NT2/D1 (cell line): Measurements from ENCODE around the gene CLCN5.

Source experiments
- DNase-seq: peaks from one replicate; pipeline ENCODE4 v3.0.0-alpha.2; 2011; ENCODE audit warnings: low read depth, low spot score
- H3K27me3 ChIP-seq: 2 replicates; pipeline ENCODE4 v1.6.0; 2011; ENCODE audit warnings: mild to moderate bottlenecking; ENCODE audit not compliant: insufficient read length, insufficient read depth
- H3K36me3 ChIP-seq: 2 replicates; pipeline ENCODE4 v1.6.1; 2011; ENCODE audit warnings: mild to moderate bottlenecking, low read length, mixed read lengths; ENCODE audit not compliant: insufficient read depth, insufficient read length
- H3K4me1 ChIP-seq: 2 replicates; pipeline ENCODE4 v1.5.1; 2011; ENCODE audit not compliant: insufficient read depth, insufficient read length
- H3K4me3 ChIP-seq: 2 replicates; pipeline ENCODE4 v1.5.1; 2011; ENCODE audit warnings: low read depth; ENCODE audit not compliant: insufficient read length
- H3K9ac ChIP-seq: 2 replicates; pipeline ENCODE4 v1.6.0; 2011; ENCODE audit warnings: low read depth; ENCODE audit not compliant: insufficient read length
- H3K9me3 ChIP-seq: 2 replicates; pipeline ENCODE4 v1.5.1; 2011; ENCODE audit warnings: mild to moderate bottlenecking, low read length; ENCODE audit not compliant: insufficient read depth
- SUZ12 ChIP-seq: IDR thresholded peaks from 2 replicates; pipeline ENCODE4 v1.6.1; 2011; ENCODE audit not compliant: insufficient read length, insufficient read depth; ENCODE audit errors: extremely low read depth
- YY1 ChIP-seq: IDR thresholded peaks from 2 replicates; pipeline ENCODE4 v1.6.1; 2011; ENCODE audit not compliant: insufficient read length, insufficient read depth
- ZNF274 ChIP-seq: IDR thresholded peaks from 2 replicates; pipeline ENCODE4 v1.6.1; 2011; ENCODE audit warnings: mild to moderate bottlenecking, low read depth, low read length

CLCN5 gene

DNA sequence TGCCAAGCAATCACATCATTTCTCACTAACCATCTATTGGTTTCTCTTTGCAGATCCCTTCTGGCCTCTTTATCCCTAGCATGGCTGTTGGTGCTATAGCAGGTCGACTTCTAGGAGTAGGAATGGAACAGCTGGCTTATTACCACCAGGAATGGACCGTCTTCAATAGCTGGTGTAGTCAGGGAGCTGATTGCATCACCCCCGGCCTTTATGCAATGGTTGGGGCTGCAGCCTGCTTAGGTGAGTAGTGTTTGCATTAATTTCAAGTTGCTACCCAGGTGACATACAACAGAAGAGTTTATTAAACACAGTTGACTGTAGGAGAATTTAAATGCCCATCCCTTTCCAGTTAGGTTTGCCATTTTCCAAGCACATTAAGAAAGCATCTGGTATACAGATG, 166.2 kb downstream of the CLCN5 start:
- Histone ChIP-seq H3K9me3 (no peaks in the 10 kb centered on the region), H3K9ac (no peak overlapping the region), H3K27me3 (no peaks in the 10 kb centered on the region), H3K4me3 (no peak overlapping the region), H3K4me1 (no peaks in the 10 kb centered on the region), H3K36me3 (peaks cover 36% of the 10 kb centered on the region)
- TF ChIP-seq SUZ12 (no peak), ZNF274 (no peak), YY1 (no peak)
- no peak for DNase-seq

DNA sequence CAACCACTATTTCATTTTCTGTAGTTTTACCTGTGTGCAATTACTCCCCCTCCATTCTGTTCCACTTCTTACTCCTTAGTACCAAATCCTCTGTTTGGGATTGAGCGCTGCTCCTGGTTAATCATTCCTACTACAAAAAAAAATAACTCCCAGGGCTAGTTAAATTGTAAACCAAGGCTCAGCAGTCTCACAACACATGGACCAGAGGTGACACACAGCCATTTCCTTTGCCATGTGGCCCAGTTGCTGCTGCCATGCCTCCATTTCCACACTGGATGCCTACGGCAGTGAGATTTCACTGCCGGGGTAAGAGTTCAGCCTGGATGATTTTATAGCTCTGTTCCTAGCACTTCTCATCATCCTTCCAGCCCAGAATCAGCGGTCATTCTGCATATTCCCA, 171.2 kb downstream of the CLCN5 start:
- no peak for DNase-seq
- no peak overlapping the region for H3K9ac ChIP-seq
- no peaks in the 10 kb centered on the region for H3K4me1 ChIP-seq
- TF ChIP-seq YY1 = no peak
- no peak for TF ChIP-seq ZNF274
- no peak for TF ChIP-seq SUZ12
- peaks cover 13% of the 10 kb centered on the region for H3K36me3 ChIP-seq
- no peaks in the 10 kb centered on the region for H3K27me3 ChIP-seq
- no peaks in the 10 kb centered on the region for H3K9me3 ChIP-seq
- no peak overlapping the region for H3K4me3 ChIP-seq

DNA sequence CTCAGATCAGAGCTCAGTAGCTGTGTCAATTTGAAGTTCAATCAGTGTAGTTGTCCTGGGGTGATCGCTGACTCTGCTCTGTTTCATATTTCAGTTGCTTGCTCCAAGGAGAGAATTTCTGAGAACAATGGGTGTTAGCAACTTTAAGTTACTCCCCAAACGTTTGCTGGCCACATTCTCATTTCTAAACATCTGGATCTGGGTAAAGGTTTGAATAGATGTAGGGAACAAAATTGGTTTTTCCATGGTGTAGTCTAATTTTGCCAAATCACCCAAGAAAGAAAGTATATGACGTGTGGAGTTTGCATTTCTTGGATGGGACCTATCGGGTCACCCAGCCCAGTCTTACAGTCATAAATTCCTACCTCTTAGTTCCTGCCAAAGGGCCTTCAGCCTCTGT, 174.7 kb downstream of the CLCN5 start:
- Histone ChIP-seq H3K9ac (no peak overlapping the region), H3K27me3 (no peaks in the 10 kb centered on the region), H3K4me1 (no peaks in the 10 kb centered on the region), H3K36me3 (no peaks in the 10 kb centered on the region), H3K9me3 (no peaks in the 10 kb centered on the region), H3K4me3 (no peak overlapping the region)
- no peak for TF ChIP-seq ZNF274
- no peak for TF ChIP-seq SUZ12
- TF ChIP-seq YY1 = no peak
- no peak for DNase-seq

DNA sequence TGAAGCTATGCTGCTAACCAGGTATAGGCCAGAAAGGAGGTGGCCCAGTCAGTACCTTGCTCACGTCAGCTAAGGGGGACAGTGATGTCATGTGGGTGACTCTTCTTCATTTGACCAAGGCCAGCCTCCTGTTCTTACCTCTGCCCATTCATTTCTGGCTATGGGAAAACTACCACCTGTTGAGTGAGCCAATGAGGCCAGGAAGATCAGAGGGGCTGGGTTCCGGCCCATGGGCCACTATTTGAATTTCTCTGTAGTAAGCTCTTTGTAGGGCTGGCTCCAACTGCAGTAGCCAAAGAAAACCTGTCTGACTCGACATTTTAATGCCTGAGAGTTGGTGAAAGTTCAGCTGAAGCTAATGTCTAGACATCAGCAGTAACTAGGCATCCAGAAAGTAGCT, 175.8 kb downstream of the CLCN5 start:
- TF ChIP-seq ZNF274 (no peak), SUZ12 (no peak), YY1 (no peak)
- H3K27me3 ChIP-seq = no peaks in the 10 kb centered on the region
- no peak overlapping the region for H3K9ac ChIP-seq
- no peak overlapping the region for H3K4me3 ChIP-seq
- no peaks in the 10 kb centered on the region for H3K9me3 ChIP-seq
- no peaks in the 10 kb centered on the region for H3K36me3 ChIP-seq
- no peak for DNase-seq
- H3K4me1 ChIP-seq = no peaks in the 10 kb centered on the region

DNA sequence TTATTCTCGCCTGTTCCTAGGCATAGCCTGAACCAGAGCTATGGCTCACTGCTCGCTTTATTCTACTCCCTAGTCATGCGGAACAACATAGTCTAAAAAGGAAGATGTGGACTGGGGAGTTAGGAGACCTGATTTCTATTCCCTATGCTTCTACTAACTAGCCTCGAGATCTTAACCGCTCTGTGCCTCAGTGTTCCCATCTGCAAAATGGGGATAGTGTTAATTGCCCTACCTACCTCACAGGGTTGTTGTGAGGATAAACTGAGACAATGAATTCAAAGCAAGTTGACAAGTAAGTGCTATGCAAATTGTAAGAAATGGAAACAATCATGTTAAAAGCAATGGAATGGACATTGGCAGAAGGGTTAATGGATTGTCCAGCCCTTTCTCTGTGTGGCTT, 176.4 kb downstream of the CLCN5 start:
- H3K36me3 ChIP-seq = no peaks in the 10 kb centered on the region
- no peaks in the 10 kb centered on the region for H3K9me3 ChIP-seq
- H3K4me3 ChIP-seq = no peak overlapping the region
- no peak for DNase-seq
- H3K9ac ChIP-seq = no peak overlapping the region
- no peak for TF ChIP-seq ZNF274
- TF ChIP-seq YY1 = no peak
- no peak for TF ChIP-seq SUZ12
- H3K4me1 ChIP-seq = no peaks in the 10 kb centered on the region
- H3K27me3 ChIP-seq = no peaks in the 10 kb centered on the region

DNA sequence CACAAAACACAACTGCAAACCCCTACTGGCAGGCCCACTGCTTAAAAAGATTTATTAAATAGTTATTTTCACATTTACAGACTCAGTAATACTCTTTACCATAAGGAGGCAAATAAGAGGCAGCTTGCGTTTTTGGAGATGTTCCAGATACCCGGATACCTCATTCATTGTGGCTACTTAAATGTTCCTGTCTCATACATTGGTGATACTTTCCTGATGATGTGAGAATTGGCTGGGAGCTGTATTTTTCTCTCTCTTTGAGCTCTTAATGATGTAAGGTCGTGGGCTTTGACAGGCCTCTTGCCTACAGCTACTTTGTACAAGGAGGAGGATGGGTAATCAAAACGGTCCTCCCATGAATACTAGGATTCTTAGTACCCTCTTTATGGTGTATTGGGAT, 176.9 kb downstream of the CLCN5 start:
- no peak overlapping the region for H3K9ac ChIP-seq
- no peak for TF ChIP-seq YY1
- TF ChIP-seq SUZ12 = no peak
- no peak for TF ChIP-seq ZNF274
- no peaks in the 10 kb centered on the region for H3K36me3 ChIP-seq
- no peak overlapping the region for H3K4me3 ChIP-seq
- no peaks in the 10 kb centered on the region for H3K9me3 ChIP-seq
- no peaks in the 10 kb centered on the region for H3K27me3 ChIP-seq
- no peaks in the 10 kb centered on the region for H3K4me1 ChIP-seq
- DNase-seq = no peak

DNA sequence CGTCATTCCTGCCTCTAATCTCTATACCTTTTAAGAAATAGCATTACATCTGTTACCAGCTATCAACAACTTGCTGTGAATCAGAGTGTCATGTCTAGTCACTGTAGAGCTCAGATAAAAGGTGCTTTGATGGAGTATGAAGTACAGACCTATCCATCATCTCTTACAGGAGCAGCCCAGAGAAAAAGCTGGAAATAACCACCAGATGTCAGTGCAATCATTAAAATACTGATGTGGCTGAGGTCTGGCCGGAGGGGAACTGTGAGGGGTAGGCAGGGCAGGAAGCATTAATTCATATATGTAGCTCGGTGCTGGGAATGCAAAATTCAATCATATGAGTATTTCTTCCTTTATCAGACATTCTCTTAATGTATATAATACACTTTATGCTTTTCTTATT, 177.8 kb downstream of the CLCN5 start:
- TF ChIP-seq ZNF274 = no peak
- no peak for TF ChIP-seq SUZ12
- no peak for TF ChIP-seq YY1
- Histone ChIP-seq H3K4me3 (no peak overlapping the region), H3K27me3 (no peaks in the 10 kb centered on the region), H3K9ac (no peak overlapping the region), H3K36me3 (no peaks in the 10 kb centered on the region), H3K9me3 (no peaks in the 10 kb centered on the region), H3K4me1 (no peaks in the 10 kb centered on the region)
- DNase-seq = no peak

DNA sequence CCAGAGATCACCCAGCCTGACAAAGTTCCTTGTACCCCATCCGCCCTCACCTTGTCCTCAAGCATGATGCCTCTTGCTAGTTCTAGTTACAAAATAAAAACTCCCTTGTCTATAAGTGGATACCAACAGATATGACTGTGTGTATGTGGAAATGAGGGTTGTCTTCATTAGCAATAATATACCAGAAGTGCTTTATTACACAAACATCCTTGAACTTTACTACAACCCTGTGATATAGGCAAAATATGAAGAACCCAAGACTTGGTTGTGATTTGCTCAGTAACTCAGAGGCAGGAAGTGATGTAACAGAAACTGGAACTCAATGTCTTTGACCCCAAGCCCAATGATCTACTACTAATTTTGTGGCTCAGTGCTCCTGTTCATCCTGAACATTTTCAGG, 180.8 kb downstream of the CLCN5 start:
- Histone ChIP-seq H3K36me3 (no peaks in the 10 kb centered on the region), H3K27me3 (no peaks in the 10 kb centered on the region), H3K4me1 (no peaks in the 10 kb centered on the region), H3K9ac (no peak overlapping the region), H3K4me3 (no peak overlapping the region), H3K9me3 (no peaks in the 10 kb centered on the region)
- TF ChIP-seq ZNF274 (no peak), YY1 (no peak), SUZ12 (no peak)
- DNase-seq = no peak
